Right kidney (tissue), 1 donor: ENCODE results near the gene FTSJ1.
"Not testable (repeated sequence)": the region's sequence is repeated elsewhere in the genome, so short reads cannot be mapped to it uniquely, and the experiment has no call there.

ENCODE experiments used
- DNase-seq: peaks from one replicate; pipeline ENCODE4 v3.0.0-alpha.2; 2016

FTSJ1 gene

GRCh38 chrX:48496660-48497059 is 20.7 kb downstream of the FTSJ1 start:
- no peak for DNase-seq

DNA sequence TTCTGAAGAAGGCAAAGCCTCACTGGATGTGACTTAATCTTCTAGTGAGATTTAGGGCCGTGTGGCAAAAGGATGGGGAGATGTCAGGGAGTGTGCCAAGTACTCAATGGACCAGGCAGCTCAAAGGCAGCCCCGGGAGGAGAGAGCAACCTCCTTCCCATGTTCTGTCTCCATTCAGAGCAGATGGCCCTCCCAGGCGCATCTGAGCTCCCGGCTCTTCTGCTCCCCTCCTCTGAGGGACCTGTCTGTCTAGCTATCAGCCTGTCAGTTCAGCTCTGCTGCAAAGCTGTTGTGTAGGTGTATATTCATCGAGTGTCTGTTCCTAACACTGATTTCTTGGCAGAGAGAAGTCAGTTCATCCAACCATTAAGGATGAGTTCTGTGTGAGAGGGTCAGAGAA is 21.9 kb downstream of the FTSJ1 start:
- no peak for DNase-seq

DNA sequence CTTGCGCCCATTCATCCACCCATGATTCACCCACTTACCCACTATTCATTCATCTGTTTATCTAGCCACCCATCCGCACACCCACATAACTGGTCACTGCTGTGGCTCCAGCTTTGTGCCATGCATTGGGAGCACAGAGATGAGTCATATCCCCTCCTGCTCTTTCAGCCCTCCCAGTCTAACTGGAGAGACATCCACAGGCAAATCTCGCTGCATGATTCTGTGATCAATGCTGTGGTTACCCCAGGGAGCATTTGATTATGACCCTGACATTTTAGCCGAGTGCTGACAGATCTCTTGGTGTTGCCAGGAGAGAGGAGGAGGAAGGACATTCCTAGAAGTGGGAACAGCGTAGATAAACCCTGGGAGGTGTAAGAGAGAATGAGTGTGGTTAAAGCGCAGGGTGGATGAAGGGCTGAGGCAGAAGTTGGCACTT is 22.4 kb downstream of the FTSJ1 start:
- DNase-seq: no peak

GRCh38 chrX:48504261-48504660 is 28.3 kb downstream of the FTSJ1 start:
- no peak for DNase-seq

DNA sequence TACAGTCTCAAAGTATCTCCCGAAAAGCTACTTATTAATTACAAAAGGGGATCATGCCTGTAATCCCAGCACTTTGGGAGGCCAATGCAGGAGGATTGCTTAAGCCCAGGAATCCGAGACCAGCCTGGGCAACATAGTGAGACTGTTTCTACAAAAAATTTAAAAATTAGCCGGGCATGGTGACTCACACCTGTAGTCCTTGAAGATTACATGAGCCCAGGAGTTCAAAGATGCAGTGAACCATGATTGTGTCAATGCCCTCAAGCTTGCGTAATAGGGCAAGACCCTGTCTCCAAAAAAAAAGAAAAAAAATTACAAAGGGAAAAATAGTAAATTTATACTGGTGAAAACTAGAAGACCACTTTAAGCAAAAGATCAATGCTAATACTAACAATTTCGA is 29.5 kb downstream of the FTSJ1 start:
- DNase-seq: no peak

GRCh38 chrX:48507246-48507645 is 31.2 kb downstream of the FTSJ1 start:
- DNase-seq: no peak

DNA sequence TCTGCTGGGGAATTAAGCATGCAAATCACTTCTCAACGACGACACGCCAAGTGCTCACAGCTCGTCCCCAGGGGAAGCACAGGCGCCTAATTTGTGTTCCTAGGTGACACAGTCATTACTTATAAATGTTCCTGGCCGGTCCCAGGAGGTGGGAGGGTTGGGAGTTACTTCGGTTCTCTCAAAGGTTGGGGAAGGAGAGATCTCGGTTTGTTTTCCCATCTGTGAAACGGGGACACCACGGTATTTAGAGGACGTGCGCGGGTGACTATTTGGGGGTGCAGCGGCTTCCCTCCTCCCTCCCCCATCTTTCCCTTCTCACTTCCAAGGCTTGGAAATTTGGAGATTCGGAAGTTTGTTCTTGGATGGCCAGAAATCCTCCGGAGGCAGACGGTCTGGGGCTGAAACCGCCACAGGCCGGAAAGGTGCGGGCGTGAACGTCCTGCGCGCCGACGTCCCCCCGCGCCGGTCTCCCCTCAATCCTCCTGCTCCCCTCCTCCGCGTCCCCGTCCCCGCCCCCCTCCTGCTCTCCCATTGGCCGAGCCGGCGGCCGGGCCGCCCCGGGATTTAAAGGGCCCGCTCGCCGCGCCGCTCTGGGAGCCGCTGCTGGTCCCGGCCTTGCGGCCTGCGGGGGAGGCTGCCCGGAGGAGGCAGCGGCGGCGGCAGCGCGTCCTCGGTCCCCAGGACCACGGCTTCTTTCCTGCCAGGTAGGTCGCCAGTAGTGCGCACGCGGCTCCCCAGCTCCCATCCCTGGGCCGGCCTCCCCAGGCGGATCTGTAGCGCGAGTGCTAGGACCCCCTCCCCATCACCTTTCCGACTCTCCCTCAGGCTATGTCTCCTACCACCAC is 32.6 kb downstream of the FTSJ1 start, which contains the start of gene PORCN:
PORCN (plus strand) TSS at position 593 of the 845 bp plus-strand sequence. CDS start 829 bp downstream, outside the sequence.
- DNase-seq: peak; percentile 70

- DNase-seq: no peak
These were observed 33.2 kb downstream of the FTSJ1 start for GRCh38 chrX:48509245-48509590.

GRCh38 chrX:48509619-48510018 is 33.6 kb downstream of the FTSJ1 start:
- no peak for DNase-seq

DNA sequence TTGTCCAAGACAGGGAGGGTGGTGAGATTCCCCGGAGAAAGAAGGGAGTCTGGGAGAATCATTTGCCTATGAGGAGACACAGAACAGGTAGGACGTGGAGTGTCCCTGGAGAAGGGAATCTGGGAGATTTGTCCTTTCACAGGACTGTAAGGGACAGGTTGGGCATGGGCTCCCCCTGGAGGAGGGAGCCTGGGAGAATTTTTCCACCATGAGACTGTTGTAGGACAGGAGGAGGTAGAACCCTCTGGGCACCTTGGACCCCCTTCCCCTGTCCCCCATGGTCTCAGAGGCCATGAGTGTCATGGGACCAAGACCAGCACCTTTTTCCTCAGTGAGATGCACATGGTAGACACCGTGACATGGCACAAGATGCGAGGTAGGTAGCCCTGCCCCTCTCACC is 35.6 kb downstream of the FTSJ1 start:
- DNase-seq: no peak

DNA sequence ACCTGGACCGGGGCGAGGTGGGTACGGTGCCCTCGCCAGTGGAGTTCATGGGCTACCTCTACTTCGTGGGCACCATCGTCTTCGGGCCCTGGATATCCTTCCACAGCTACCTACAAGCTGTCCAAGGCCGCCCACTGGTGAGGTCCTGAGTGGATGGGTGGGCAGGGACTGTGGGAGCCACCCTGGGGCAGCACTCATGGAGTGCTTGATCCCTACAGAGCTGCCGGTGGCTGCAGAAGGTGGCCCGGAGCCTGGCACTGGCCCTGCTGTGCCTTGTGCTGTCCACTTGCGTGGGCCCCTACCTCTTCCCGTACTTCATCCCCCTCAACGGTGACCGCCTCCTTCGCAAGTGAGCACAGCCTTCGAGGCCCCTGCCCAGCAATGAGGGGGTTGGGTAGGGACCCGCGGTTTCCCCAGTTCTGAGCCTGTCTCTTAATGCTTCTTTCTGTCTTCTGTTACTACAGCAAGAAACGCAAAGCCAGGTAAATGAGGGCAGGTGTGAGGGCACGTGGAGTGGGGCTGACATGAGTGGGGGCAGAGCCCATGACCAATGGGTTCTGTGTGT is 36.5 kb downstream of the FTSJ1 start:
- no peak for DNase-seq

DNA sequence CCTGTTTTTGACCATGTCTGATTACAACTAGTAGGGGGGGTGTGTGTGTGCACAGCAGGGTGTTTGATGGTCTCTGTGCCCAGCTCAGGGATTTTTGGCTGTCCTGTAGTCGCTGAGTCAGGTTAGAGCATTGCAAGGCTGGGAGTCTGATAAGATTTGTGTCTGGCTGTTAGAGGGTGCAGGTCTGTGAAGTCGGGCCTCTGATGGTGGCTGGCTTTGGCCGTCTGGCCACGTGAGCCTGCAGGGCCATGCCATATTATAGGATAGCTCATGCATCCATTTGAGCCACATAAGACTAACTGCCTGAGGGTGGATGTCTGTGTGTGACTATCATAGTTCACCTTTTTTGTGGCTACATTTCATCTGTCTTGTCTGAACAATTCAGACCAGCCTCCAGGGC is 37.7 kb downstream of the FTSJ1 start:
- no peak for DNase-seq

DNA sequence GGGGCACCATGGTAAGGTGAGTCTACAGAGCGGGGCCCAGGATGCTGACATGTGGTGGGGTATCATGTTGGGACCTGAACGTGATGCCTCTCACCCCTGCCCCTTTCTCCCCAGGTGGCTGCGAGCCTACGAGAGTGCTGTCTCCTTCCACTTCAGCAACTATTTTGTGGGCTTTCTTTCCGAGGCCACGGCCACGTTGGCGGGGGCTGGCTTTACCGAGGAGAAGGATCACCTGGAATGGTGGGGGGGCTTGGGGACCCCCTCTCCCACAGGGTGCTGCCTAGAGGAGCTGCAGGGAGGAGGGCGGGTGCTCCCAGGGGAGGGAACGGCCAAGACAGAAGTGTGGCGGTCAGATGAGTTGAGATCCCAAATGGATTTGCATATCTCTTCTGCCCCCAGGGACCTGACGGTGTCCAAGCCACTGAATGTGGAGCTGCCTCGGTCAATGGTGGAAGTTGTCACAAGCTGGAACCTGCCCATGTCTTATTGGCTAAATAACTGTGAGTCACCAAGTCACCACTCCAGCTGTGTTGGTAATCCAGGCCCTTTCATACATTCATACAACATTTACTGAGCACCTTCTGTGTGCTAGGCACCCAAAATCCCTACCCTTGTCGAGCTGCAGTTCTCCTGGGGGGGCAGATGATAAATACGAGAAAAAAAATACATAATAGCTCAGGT is 38.3 kb downstream of the FTSJ1 start:
- no peak for DNase-seq

DNA sequence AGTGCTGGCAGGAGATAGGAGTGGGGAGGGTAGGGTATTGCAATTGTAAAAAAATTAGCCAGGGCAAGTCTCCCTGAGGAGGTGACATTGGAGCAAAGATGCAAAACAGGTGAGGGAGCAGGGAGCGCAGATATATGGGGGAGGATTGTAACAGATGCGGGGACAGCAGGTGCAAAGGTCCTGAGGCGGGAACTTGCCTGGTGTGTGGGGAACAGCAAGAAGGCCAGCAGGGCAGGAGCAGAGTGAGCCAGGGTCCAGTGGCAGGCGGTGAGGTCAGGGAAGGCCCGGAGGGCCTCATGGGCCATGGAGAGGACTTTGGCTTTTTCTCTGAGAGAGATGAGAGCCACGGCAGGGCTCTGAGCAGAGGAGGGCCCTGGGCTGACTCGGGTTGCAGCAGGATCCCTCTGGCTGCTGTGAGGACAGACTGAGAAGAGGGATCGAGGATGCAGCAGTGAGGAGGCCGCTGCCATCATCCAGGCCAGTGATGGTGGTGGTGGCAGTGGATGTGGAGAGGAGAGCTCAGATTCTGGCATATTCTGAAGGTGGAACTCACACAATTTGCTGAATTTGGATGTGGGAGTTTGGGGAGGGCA is 39.0 kb downstream of the FTSJ1 start:
- DNase-seq: no peak

- no peak for DNase-seq
These were observed 39.8 kb downstream of the FTSJ1 start for GRCh38 chrX:48515842-48516241.

- no peak for DNase-seq
These were observed 40.3 kb downstream of the FTSJ1 start for GRCh38 chrX:48516285-48516684.

DNA sequence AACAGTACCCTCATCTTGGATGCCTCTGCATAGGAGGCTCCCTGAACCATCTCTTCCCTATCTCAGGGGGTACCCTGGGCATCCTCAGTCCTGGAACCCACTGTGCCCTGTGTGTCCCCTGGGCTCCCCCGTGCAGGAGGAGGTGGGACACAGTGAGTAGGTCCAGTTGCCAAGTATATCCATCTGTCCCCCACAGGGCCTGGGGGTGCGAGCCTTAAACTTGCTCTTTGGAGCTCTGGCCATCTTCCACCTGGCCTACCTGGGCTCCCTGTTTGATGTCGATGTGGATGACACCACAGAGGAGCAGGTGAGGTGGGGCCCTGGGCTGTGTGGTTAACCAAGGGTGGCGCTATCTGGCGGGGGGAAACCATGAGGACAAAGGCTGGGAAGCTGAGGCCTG is 41.0 kb downstream of the FTSJ1 start:
- no peak for DNase-seq

DNA sequence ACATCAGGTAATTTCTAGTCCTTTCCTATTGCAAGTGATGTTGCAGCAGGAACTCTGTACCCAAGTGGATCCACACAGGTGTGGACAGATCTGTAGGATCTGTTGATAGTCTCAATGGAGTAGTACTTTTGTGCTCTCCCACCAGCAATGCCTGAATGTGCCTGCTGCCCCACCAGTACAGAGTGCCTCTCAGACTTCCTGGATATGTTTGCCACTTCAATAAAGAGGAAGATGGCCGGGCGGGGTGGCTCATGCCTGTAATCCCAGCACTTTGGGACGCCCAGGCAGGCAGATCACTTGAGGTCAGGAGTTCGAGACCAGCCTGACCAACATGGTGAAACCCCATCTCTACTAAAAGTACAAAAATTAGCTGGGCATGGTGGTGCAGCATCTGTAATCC is 43.5 kb downstream of the FTSJ1 start:
- DNase-seq: not testable (repeated sequence)

- no peak for DNase-seq
These were observed 44.5 kb downstream of the FTSJ1 start for GRCh38 chrX:48520455-48520854.

- DNase-seq: no peak
These were observed 45.0 kb downstream of the FTSJ1 start for GRCh38 chrX:48520976-48521352.

GRCh38 chrX:48521353-48522243 is 45.6 kb downstream of the FTSJ1 start, which contains the start of gene EBP:
TSS of gene EBP (plus strand) at chrX:48521808. CDS start at chrX:48523772, 1,964 bp downstream.
- peak; percentile 72 for DNase-seq

DNA sequence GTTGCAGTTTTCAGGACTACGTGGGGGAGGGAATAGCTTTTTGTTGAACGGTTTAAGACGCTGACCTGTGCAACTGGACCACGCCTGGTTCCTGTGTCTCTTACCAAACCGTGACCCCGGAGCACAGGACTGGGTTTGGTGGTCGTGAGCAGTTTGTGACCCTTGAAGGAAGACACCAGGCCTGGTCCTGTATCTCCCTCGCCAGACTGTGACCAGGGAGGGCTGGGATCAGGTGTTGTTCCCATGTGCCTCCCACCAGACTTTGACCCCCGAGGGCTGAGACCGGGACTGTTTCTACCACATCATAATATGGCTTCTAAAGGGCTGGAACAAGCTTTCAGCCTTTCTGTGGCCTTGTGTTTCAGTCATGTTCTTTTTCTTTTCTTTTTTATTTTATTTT is 46.3 kb downstream of the FTSJ1 start:
- no peak for DNase-seq
